GM12878 (cell line): ENCODE results near the gene ATF4. TPM values are rescaled to one million over a fixed set of nuclear protein-coding genes. Genes with fewer than 3 reads are reported as not detected.

Experiments used
- CBFB ChIP-seq: IDR thresholded peaks from 2 replicates; pipeline ENCODE4 v1.6.1; 2016; ENCODE audit warnings: antibody characterized with exemption, low read depth
- FOS ChIP-seq: IDR thresholded peaks from 3 replicates; pipeline ENCODE4 v1.6.1; 2011; ENCODE audit warnings: borderline replicate concordance; ENCODE audit not compliant: insufficient read length; ENCODE audit errors: extremely low read depth
- HDAC6 ChIP-seq: fragments of 200-600 bp; sonication (generic); IDR thresholded peaks from one replicate; pipeline ENCODE4 v1.8.0; 2017; ENCODE audit warnings: antibody characterized with exemption; ENCODE audit not compliant: unreplicated experiment
- IKZF1 ChIP-seq: fragments of 450-650 bp; conservative IDR thresholded peaks from 2 replicates; pipeline ENCODE4 v1.6.1; 2017; ENCODE audit warnings: antibody characterized with exemption, mild to moderate bottlenecking
- IKZF2 ChIP-seq, 2 experiments: fragments of 450-650 bp; IDR thresholded peaks; 2 replicates each; pipeline ENCODE4 v1.6.1; 2017; ENCODE audit warnings: mild to moderate bottlenecking in 2 of 2, moderate library complexity in 2 of 2
- IRF4 ChIP-seq: IDR thresholded peaks from 2 replicates; pipeline ENCODE4 v1.6.1; 2011; ENCODE audit warnings: low read depth, low read length
- MXI1 ChIP-seq: fragments of 150-350 bp; IDR thresholded peaks from 2 replicates; pipeline ENCODE4 v1.6.1; 2011; ENCODE audit warnings: low read depth, mild to moderate bottlenecking, inconsistent platforms, low read length, improper control_type of control experiment
- NBN ChIP-seq: fragments of 450-650 bp; IDR thresholded peaks from 2 replicates; pipeline ENCODE4 v1.6.1; 2016
- NFIC ChIP-seq: IDR thresholded peaks from 2 replicates; pipeline ENCODE4 v1.6.1; 2012; ENCODE audit warnings: low read depth, mild to moderate bottlenecking, inconsistent platforms, low read length, moderate library complexity
- PAX5 ChIP-seq: IDR thresholded peaks from 2 replicates; pipeline ENCODE4 v1.6.1; 2011; ENCODE audit warnings: low read depth, low read length, borderline replicate concordance
- POLR2A ChIP-seq: IDR thresholded peaks from 2 replicates; pipeline ENCODE4 v1.6.1; 2011; ENCODE audit warnings: low read depth, mild to moderate bottlenecking, low read length
- POLR2AphosphoS5 ChIP-seq: IDR thresholded peaks from 2 replicates; pipeline ENCODE4 v1.6.1; 2011; ENCODE audit warnings: mild to moderate bottlenecking, low read length, inconsistent platforms
- RBBP5 ChIP-seq: fragments of 200-600 bp; sonication (generic); conservative IDR thresholded peaks from 2 replicates; pipeline ENCODE4 v1.6.1; 2016
- SMAD5 ChIP-seq: IDR thresholded peaks from 2 replicates; pipeline ENCODE4 v1.6.1; 2016; ENCODE audit warnings: antibody characterized with exemption, low read depth
- SREBF2 ChIP-seq: IDR thresholded peaks from 2 replicates; pipeline ENCODE4 v1.6.1; 2012; ENCODE audit warnings: mild to moderate bottlenecking, low read length
- SUPT20H ChIP-seq: IDR thresholded peaks from 2 replicates; pipeline ENCODE4 v1.6.1; 2011; ENCODE audit warnings: low read depth, mild to moderate bottlenecking, low read length, moderate library complexity, borderline replicate concordance; ENCODE audit not compliant: control insufficient read depth
- ZNF384 ChIP-seq: IDR thresholded peaks from 2 replicates; pipeline ENCODE4 v1.6.1; 2012; ENCODE audit warnings: low read depth, mild to moderate bottlenecking, low read length, improper control_type of control experiment, borderline replicate concordance
- ZZZ3 ChIP-seq: IDR thresholded peaks from 2 replicates; pipeline ENCODE4 v1.6.1; 2011; ENCODE audit warnings: low read depth; ENCODE audit not compliant: control insufficient read depth, insufficient read length
- polyA plus RNA-seq, 11 experiments: library from polyadenylated mRNA; depleted of rRNA in 4 of 11; unstranded in 6 of 11; stranded (reverse) in 5 of 11; fragments of >200 nt; fragmentation: Nextera tagmentation in 4 of 11; fragmentation: Illumina TruSeq in 1 of 11; extraction: Ambion mirVana in 4 of 11; extraction: Trizol in 1 of 11; gene quantifications; 1 replicate in 1 of 11; 2 replicates in 10 of 11; pipeline versions ENCODE4 v1.2.1 to v1.2.3, GENCODE V29; 2011 to 2016; ENCODE audit warnings: inconsistent platforms in 2 of 11, missing spikeins in 2 of 11, low read depth in 1 of 11
- total RNA-seq, 4 experiments: library from RNA; depleted of rRNA in 3 of 4; stranded (reverse); fragments of >200 nt in 3 of 4; fragmentation: Illumina TruSeq in 1 of 4; extraction: Trizol in 1 of 4; gene quantifications; 2 replicates each; pipeline versions ENCODE4 v1.2.1 to v1.2.3, GENCODE V29; 2013 to 2021
- TF ChIP-seq, protein P1 (sequence below): fragments of 450-650 bp; formaldehyde crosslinking; IDR thresholded peaks from 2 replicates; pipeline ENCODE4 v1.4.0; 2020; ENCODE audit warnings: mild to moderate bottlenecking, moderate library complexity
- TF ChIP-seq, protein P2 (sequence below): fragments of 150-350 bp; IDR thresholded peaks from 2 replicates; pipeline ENCODE4 v1.6.1; 2016; ENCODE audit warnings: low read depth, low read length
- TF ChIP-seq, protein P3 (sequence below): fragments of 450-650 bp; formaldehyde crosslinking; IDR thresholded peaks from 2 replicates; pipeline ENCODE4 v1.4.0; 2022; ENCODE audit warnings: mild to moderate bottlenecking, moderate library complexity

The ATF4 gene
- total and polyA plus RNA-seq, 10 of the 15 experiments (the other 5 are each of a cell fraction or from before 2014, with no cell fraction given) = 88.3 to 605 (median 320) TPM

DNA sequence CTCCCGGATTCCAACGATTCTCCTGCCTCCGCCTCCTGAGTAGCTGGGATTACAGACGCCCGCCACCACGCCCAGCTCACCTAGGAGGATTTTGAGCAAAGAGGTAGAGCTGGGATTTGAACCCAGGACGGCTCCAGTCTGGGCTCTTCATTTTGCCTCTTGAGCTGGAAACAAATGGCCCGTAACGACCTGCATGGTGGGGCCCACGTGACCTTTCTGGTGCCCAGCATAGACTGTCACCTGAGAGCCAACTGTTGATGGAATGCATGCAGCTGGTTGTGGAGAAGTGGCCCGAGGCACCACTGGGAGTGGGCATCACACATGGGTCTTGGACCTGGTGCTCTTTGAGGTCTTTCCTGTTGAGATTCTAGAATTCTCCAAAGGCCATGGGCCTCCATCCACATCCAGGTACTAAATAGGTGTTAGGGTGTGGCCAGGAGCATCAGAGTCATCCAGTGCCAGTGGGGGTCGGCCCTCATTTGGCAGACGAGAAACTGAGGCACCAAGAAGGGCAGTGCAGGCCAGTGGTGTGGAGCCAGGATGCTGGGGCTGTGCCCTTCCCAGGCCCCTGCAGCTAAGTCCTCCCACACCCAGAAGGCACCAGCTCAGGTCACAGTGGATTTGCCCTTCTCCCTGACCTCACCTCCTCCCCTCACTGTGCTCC, 3.9 kb downstream of the ATF4 start (continued):
- TF ChIP-seq, protein P1, sequence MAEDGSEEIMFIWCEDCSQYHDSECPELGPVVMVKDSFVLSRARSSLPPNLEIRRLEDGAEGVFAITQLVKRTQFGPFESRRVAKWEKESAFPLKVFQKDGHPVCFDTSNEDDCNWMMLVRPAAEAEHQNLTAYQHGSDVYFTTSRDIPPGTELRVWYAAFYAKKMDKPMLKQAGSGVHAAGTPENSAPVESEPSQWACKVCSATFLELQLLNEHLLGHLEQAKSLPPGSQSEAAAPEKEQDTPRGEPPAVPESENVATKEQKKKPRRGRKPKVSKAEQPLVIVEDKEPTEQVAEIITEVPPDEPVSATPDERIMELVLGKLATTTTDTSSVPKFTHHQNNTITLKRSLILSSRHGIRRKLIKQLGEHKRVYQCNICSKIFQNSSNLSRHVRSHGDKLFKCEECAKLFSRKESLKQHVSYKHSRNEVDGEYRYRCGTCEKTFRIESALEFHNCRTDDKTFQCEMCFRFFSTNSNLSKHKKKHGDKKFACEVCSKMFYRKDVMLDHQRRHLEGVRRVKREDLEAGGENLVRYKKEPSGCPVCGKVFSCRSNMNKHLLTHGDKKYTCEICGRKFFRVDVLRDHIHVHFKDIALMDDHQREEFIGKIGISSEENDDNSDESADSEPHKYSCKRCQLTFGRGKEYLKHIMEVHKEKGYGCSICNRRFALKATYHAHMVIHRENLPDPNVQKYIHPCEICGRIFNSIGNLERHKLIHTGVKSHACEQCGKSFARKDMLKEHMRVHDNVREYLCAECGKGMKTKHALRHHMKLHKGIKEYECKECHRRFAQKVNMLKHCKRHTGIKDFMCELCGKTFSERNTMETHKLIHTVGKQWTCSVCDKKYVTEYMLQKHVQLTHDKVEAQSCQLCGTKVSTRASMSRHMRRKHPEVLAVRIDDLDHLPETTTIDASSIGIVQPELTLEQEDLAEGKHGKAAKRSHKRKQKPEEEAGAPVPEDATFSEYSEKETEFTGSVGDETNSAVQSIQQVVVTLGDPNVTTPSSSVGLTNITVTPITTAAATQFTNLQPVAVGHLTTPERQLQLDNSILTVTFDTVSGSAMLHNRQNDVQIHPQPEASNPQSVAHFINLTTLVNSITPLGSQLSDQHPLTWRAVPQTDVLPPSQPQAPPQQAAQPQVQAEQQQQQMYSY (CRISPR knock-in tag) = no peak
- no peak for TF ChIP-seq HDAC6
- TF ChIP-seq FOS = no peak
- TF ChIP-seq, protein P2, sequence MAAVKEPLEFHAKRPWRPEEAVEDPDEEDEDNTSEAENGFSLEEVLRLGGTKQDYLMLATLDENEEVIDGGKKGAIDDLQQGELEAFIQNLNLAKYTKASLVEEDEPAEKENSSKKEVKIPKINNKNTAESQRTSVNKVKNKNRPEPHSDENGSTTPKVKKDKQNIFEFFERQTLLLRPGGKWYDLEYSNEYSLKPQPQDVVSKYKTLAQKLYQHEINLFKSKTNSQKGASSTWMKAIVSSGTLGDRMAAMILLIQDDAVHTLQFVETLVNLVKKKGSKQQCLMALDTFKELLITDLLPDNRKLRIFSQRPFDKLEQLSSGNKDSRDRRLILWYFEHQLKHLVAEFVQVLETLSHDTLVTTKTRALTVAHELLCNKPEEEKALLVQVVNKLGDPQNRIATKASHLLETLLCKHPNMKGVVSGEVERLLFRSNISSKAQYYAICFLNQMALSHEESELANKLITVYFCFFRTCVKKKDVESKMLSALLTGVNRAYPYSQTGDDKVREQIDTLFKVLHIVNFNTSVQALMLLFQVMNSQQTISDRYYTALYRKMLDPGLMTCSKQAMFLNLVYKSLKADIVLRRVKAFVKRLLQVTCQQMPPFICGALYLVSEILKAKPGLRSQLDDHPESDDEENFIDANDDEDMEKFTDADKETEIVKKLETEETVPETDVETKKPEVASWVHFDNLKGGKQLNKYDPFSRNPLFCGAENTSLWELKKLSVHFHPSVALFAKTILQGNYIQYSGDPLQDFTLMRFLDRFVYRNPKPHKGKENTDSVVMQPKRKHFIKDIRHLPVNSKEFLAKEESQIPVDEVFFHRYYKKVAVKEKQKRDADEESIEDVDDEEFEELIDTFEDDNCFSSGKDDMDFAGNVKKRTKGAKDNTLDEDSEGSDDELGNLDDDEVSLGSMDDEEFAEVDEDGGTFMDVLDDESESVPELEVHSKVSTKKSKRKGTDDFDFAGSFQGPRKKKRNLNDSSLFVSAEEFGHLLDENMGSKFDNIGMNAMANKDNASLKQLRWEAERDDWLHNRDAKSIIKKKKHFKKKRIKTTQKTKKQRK = no peak
- no peak for TF ChIP-seq ZNF384
- no peak for TF ChIP-seq NBN
- no peak for TF ChIP-seq IKZF2 (IDR thresholded peaks at IDR 0.05)
- no peak for TF ChIP-seq CBFB
- TF ChIP-seq IRF4 = no peak
- no peak for TF ChIP-seq RBBP5
- no peak for TF ChIP-seq NFIC
- TF ChIP-seq POLR2AphosphoS5 = peak; percentile 73; the same call in 1 of the 2 replicates
- no peak for TF ChIP-seq ZZZ3
- TF ChIP-seq, protein P3, sequence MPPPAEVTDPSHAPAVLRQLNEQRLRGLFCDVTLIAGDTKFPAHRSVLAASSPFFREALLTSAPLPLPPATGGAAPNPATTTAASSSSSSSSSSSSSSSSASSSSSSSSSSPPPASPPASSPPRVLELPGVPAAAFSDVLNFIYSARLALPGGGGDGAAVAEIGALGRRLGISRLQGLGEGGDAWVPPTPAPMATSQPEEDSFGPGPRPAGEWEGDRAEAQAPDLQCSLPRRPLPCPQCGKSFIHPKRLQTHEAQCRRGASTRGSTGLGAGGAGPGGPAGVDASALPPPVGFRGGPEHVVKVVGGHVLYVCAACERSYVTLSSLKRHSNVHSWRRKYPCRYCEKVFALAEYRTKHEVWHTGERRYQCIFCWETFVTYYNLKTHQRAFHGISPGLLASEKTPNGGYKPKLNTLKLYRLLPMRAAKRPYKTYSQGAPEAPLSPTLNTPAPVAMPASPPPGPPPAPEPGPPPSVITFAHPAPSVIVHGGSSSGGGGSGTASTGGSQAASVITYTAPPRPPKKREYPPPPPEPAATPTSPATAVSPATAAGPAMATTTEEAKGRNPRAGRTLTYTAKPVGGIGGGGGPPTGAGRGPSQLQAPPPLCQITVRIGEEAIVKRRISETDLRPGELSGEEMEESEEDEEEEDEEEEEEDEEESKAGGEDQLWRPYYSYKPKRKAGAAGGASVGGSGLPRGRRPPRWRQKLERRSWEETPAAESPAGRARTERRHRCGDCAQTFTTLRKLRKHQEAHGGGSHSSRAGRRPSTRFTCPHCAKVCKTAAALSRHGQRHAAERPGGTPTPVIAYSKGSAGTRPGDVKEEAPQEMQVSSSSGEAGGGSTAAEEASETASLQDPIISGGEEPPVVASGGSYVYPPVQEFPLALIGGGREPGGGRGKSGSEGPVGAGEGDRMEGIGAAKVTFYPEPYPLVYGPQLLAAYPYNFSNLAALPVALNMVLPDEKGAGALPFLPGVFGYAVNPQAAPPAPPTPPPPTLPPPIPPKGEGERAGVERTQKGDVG (CRISPR knock-in tag) = no peak
- peak; percentile 77 for TF ChIP-seq POLR2A
- no peak for TF ChIP-seq MXI1
- peak; percentile 41; the same call in 1 of the 2 replicates for TF ChIP-seq SMAD5
- peak; percentile 7; the same call in 1 of the 2 replicates for TF ChIP-seq PAX5
- TF ChIP-seq SREBF2 = no peak
- no peak for TF ChIP-seq IKZF1
- no peak for TF ChIP-seq SUPT20H
